Stimulated activated CD4-positive, alpha-beta T cell treated with anti-CD3 and anti-CD28 coated beads, Interleukin-1b, Interleukin-23, amount 100 ng/mL, for 1 hour (primary cell): ENCODE measurements around the gene NAPSA.
"Not testable (repeated sequence)": the region's sequence is repeated elsewhere in the genome, so short reads cannot be mapped to it uniquely, and the experiment has no call there.

ENCODE experiments used
- DNase-seq, 2 donors: peaks; one replicate each; pipeline ENCODE4 v3.0.0-alpha.2; 2020; ENCODE audit warnings: low read depth in 2 of 2

The NAPSA gene

DNA sequence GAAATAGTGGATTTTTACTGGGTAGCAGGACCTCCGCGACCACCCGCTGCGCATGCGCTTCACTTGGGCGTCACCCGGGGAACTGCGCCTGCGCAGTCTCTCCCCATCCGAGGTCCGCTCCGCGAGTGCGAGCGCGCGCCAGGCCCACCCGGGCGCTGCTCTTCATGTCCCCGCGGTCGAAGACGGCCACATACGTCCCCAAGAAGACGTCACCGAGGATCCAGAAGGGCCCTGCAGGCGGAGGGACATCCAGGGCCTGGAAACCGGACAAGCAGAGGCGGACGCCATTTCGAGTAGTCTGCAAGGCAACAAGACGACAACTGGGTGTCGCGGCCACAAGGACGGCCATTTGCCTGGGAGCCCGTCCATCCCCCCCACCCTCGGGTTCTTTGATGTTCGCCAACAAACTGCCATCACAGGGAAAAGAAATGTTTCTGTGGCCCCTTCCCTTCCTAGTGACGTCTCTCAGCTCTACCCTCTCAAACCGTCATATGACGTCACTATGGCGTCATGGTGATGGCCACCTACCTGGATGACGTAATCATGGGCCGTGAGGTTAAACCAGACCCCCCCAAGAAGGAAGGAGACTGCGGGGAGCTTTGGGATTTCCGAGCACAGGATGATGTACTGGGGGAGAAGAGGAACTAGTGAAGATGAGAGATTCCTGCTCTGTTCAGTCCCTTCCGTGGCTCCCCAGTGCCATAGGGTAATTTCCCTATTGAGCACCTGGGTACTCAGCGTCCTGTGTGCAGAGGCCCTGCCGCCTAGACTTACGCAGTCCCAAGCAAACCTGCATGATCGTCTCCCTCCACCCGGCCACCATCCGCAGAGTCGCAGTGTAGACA is 6.7 kb downstream of the NAPSA start:
- DNase-seq: peak; percentile 53 to 56

GRCh38 chr19:50357178-50358100 is 8.0 kb downstream of the NAPSA start:
- DNase-seq: peak; percentile 55 to 81

DNA sequence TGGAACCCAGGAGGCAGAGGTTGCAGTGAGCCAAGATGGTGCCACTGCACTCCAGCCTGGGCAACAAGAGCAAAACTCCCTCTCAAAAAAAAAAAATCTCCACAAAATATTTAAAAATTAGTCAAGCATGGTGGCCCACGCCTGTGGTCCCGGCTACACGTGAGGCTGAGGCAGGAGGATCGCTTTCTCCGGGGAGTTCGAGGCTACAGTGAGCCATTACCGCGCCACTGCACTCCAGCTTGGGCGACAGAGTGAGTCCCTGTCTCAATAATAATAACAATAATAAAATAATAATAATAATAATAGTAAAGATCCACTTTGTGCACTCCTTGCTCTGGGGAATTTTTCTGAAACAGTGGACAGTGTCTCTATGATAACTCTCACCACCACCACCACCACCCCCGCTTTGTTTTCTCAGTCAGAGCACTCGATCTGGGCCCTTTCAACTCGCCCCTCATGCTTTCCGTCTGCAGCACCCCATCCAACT is 8.7 kb downstream of the NAPSA start:
- DNase-seq: no peak

GRCh38 chr19:50353487-50353880 is 12.0 kb downstream of the NAPSA start:
- DNase-seq: not testable (repeated sequence)

DNA sequence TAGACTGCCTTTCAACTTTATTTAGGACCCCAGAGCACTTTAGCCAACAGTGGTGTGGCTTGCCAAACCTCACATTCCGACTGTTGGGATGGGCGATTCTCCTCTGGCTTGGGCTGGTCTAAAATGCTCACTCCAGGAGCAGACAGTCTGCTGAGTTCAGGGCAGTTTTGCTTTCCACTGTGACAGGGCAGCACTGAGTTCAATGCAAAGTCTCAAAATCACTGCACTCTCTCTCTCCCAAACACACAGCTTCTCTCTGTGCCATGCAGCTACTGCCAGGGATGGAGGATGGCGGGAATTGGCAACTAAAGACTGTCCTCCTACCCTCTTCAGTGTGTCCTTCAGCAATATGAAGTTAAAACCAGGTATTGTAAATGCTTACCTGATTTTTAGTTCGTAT is 13.2 kb downstream of the NAPSA start:
- DNase-seq: no peak

DNA sequence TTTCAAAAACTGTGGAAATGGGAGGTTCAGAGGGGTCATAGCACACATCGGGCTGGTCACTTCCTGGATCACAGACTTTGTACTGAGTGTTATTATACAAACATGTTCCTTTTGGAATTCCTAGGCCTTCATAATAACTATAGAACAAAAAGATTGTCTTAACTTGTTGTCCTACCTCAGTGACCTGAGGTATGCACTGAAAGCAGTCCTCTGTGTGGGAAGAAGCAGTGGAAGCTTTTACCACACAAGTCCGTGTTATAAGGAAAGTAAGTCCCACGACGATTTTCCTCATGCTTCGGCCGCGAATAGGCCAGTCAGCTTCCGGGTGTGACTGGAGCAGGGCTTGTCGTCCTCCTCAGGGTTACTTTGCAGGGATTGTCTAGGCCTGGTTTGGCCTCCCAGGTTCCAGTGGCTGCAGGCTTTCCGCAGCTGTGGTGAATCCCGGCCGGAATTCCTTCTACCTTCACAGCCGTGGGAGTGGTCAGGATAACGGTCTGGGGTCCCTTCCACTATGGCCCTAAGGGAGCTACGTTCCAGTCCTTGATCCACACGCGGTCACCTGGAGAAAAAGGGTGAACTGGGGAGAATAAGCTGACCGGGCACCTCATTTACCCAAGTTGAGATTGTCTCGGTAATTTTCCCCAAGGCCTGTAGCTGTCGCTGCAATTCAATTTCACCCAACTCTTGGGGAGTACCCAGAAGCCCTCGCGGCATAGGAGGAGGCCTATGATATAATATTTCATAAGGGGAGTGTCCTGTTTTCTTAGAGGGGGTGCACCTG is 16.0 kb downstream of the NAPSA start:
- no peak for DNase-seq

GRCh38 chr19:50347089-50347581 is 18.3 kb downstream of the NAPSA start:
- not testable (repeated sequence) for DNase-seq

- DNase-seq: no peak
These were observed 20.6 kb downstream of the NAPSA start for GRCh38 chr19:50344661-50345318.

DNA sequence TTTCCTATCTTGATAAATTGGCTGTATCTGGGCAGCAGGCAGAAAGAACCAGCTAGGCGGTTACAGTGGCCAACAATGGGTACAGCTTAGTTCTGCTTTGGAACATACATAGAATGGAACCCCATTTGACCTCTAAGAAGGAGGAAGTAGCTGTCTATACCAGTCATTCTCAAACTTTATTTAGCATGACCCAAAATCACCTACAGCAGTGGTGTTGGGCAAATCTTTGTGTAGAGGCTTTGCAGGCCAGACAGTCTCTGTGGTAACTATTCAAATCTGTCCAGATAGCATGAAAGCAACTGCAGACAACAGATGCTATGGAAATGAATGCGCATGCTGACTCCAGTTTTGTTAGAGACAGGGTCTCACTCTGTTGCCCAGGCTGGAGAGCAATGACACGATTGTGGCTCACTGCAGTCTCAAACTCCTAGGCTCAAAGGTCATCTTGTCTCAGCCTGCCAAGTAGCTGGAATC is 24.3 kb downstream of the NAPSA start:
- DNase-seq: no peak

DNA sequence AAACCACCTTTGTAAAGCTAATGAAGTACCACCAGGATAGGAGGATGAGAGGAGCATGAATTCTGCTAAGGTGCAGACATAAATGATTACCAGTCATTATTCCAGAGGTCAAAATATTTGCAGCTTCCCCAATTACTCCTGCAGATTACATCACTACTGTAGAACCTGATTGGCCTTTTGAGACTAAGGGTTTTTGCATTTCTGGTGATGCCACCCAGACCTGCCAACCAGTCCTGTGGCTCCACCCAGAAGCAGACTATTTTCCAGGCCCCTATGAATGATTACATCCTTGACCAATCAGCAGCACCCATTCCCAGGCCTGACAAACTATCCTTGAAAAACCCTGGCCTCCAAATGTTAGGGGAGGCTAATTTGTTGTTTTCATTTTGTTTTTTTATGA is 25.1 kb downstream of the NAPSA start:
- no peak for DNase-seq

- not testable (repeated sequence) for DNase-seq
These were observed 28.4 kb downstream of the NAPSA start for GRCh38 chr19:50337031-50337430.

DNA sequence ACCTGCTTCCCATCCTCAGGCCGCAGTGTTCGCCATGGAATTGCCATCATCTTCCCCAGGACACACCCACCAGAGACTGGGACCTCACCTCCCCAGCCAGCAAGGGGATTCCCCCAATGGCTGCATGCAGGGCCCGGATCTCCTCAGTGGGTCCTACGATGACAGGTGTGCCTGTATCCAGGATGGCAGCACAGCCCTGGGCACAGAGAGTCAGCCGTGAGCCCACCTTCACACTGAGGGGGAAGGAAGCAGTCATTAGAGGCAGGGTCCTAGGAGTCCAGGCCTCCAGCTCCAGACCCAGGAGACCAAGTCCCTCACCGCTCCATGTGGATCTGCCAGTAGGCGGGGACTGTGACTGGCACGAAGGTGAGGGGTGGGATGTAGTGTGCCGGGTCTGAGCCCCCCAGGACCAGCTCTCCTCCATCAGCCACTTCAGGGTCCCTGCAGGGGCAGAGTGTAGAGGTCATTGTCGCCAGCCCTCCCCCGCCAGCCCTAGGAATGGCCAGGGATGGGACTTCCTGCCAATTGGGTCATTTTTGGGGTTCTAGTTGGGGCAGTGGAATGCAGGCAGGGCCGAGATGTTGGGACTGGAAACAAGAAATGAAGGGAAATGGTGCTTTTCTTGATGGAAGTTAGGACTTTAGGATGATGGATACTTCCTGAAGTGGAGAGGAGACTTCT is 30.6 kb downstream of the NAPSA start:
- DNase-seq: no peak

DNA sequence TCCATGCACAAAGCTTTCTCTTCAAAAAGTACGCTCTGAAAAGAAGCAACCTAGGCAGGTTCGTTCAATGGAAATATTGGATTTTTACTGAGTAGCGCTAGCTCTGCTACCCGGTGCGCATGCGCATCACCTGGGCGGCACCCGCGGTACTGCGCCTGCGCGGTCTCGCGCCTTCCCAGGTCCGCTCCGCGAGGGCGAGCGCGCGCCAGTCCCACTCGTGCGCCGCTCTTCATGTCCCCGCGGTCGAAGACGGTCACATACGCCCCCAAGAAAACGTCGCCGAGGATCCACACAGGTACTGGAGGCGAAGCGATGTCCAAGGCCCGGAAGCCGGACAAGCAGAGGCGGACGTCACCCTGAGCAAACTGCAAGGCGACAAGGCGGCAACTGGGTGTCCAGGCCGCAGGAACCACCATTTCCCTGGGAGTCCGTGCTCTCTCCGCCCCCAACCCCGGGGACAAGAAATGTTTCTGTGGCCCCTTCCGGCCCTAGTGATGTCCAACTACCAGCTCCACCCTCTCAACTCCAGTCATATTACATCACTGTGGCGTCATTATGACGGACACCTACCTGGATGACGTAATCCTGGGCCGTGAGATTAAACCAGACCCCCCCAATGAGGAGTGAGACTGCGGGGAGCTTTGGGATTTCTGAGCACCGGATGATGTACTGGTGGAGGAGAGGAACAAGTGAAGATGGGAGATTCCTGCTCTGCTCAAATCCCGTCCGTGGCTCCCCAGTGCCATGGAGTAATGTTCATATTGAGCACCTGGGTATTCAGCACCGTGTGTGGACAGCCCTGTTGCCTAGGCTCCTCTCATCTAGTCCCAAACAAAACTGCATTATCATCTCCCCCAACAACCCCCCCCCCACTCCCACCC is 31.5 kb downstream of the NAPSA start:
- peak; percentile 59 to 74 for DNase-seq

- peak; percentile 75 to 82 for DNase-seq
These were observed 32.2 kb downstream of the NAPSA start for GRCh38 chr19:50333235-50333736.

DNA sequence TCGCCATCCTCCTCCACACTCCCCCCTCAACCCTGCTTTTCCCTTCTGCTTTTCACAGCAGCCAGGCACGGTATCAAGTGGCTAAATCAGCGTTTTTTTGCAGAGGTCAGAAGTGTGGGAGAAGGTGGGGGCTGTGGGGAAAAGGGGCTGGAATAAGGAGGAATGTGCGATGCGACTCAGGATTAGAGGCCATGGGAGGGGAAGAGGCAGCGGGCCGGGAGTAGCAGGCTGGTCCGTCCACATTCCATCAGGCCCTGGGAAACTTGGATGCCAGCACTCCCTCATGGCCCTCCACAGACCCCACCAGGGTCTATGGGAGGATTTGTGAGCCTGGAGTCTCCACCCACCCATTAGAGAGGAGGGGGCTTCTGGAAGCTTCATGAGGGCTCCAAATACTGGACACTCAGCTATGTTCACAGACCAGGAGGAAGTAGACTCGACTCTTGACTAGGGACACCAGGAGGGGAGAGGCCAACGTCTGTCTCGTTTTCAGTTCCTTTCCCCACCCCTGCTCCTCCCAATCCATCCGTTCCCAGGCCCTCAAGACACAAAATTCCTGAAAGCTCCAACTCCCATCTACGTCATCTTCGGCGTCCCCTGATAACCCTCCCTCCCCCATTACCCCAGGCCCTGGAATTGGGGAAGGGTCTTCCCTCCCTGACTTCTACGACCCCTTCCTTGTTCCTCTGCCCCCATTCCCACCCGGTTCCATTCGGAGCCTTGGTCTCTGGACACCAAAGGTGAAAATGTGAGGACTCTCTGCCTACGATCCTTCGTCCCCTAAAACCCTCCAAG is 33.0 kb downstream of the NAPSA start:
- DNase-seq: no peak

DNA sequence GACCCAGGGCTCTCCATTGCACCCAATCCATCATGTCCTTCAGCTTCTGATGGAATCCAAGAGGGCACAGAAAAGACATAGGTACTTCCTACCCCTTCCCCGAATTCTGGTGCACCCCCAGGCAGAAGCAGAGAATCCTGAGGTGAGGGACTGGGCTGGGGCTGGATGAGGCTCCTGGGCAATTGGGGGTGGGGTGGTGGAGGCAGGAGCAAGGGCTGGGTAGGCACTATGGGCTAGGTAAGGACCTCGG is 33.5 kb downstream of the NAPSA start:
- DNase-seq: no peak

- no peak for DNase-seq
These were observed 34.0 kb downstream of the NAPSA start for GRCh38 chr19:50331221-50331993.
